GM21737 (cell line): ENCODE measurements around the gene FOXJ3.

ENCODE experiments used
- ATAC-seq: cut with Tn5 transposase; IDR thresholded peaks from one replicate; pipeline ENCODE4 v1.9.1; 2021; ENCODE audit warnings: mild to moderate bottlenecking, moderate library complexity; ENCODE audit not compliant: unreplicated experiment

The FOXJ3 gene

DNA sequence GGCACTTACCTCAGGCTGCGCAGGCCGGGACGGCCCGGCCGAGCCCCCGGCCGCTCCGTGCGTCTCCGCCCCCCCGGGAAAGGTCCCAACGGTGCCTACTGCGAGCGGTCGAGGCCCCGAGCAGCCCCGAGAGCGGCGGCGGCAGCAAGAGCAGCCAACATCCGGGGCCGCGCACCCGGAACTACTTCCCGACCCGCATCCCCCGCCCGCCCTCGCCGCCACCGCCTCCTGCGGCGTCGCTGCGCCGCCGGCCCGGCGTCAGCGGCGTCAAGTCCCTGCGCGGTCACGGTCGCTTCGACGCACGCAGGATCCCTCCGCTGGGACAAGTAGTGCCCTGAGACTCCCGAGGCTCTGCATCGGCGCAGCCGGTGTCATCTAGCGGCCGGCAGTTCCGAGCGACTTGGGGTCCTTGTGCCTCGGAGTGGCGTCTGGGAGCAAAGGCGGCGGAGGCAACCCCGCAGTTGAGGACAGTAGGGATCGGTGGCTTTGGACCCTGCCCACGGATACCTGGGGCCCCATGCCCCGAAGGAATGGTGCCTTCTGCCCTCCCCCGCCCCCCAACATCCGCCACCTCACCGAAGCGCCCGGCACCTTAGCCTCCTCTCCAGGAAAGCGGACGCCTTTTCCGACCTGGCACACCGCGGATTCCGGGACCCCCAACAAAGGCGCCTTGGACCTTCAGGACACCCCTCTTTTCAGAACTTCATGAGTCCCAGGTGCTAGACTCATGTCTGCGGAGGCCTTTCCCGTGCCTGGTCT lies at the start of gene FOXJ3:
FOXJ3 (minus strand) TSS at position 186 of the 759 bp plus-strand sequence. CDS start 24,142 bp downstream, outside the sequence.
- ATAC-seq = peak; percentile 78

DNA sequence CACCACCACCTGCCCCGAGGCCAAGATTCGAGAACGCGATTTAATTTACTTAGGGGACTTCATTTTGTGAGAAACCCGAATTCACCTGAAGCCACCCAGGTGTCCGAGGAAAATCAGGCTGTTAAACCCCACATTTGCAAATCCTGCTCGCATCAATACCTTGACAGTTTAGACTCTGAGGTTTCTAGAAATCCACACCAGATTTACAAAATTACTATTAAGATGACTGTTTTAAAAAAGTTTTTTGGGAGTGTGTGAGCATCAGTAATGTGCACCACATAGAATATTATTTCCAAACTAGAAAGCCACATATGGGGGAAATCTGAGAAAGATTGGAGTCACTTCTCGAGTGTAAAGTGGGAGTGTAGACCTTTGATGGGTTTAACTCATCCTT lies 46.2 kb upstream of the FOXJ3 start:
- no peak for ATAC-seq

DNA sequence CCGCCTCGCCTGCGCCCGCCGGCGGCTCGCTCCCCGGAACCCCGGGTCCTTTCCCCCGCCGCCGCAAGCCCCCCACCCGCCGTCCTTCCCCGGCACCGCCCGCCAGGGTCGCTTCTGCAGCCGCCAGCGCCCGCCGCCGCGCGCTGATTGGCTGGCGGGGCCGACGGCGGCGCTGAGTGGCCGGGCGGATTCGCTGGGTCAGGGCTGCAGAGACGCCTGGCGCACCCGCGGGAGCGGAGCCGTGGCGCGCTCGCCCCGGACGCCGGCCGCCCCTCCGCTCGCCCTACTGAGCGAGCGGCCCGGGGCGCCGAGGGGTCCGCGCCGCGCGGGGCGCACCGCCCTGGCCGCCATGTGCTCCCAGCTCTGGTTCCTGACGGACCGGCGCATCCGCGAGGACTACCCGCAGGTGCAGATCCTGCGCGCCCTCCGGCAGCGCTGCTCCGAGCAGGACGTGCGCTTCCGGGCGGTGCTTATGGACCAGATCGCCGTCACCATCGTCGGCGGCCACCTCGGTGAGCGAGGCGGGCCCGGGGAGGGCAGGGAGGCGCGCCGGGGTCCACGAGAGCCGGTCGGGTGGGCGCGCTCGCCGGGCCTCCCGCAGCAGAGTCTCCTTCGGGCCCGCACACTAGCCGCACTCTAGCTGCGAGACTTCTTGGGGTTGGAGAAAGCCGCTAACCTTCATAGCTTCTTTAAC lies 45.7 kb upstream of the FOXJ3 start, which contains the start of gene RIMKLA:
RIMKLA (plus strand) TSS at position 207 of the 694 bp plus-strand sequence; CDS start at position 350, 143 bp downstream.
- peak; percentile 81 for ATAC-seq

DNA sequence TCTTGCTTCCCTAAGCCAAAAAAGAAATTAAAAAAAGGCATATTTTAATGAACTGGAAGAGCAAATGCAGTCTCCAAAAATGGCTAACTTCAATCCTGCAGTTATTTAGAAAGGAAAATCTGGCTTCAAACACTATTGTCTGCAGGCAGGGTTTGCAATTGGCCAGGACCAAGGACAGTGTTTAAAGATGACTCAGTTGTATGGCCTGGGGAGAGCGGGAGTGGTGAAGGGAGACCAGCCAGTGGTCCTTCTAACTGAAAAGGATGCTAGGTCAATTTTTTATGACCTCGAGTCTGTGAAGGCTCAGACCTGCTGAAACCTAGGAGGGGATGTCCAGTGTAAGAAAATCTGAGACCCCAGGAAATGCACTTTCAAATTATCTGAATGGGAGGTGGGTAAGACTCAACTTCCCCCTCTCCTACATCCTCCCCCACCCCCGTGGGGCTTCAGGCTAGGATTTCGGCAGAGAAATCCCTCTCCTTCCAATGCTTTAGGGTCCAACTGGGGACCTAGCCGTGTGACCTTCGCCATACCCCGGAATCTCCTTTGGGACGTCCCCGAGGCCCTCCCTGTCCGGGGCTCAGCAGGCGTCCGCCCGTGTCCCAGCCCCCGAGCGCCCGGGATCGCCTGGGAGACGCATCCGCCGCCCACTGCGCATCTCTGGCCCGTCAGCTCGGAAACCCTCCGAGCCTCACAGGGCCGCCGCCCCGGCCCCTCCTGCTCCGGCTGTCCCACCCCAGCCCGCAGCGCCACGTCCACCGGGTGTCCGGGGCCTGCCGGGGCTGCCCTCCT lies 45.0 kb upstream of the FOXJ3 start:
- ATAC-seq = peak; percentile 40

DNA sequence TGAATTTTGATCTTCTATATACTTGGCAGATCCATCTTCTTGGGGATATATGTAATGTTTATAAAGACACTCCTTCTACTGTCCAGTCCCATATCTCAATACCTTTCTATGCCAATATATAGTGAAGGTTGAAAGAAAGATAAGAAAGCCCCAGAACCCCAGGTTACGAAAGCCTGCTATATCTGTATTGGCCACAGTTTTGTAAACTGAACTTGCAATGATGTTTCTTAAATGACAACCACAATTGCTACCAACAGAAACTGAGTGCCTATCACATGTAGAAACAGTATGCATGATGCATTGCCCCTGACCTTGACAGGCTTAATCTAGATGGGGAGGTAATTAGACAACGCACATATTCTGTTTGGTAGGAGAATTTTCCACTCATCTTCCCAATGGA lies 37.8 kb upstream of the FOXJ3 start:
- no peak for ATAC-seq

DNA sequence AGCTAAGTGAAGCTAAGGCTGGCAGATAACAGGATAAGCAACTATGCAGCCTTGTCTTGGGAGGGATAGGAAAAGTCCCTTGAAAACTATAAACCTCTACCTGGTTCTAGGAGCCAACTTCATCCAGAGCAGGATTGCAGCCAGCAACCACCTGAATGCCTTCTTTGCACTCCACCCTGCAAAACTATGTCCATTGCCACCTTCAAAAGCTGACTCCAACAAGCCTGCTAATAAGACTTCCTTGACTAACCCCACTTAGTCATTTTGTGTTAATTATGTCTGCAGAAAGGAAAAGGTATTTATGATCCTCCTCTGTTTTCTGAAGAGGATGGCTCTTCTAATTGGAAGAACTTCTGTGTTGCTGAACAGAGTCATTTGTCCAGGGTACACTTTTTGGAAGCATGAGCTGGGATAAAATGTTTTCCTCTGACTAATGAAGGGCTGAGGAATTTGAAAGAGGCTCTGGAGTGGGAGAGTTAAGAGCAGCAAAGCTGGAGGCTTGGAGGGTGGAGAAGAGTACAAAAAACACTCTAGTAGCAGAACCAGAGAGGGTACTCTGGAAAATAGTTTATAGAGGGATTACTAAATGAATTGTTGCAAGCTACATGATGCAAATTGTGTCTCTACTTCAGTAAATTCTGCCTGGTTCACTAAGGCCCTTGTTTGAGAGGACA lies 36.0 kb upstream of the FOXJ3 start:
- no peak for ATAC-seq

DNA sequence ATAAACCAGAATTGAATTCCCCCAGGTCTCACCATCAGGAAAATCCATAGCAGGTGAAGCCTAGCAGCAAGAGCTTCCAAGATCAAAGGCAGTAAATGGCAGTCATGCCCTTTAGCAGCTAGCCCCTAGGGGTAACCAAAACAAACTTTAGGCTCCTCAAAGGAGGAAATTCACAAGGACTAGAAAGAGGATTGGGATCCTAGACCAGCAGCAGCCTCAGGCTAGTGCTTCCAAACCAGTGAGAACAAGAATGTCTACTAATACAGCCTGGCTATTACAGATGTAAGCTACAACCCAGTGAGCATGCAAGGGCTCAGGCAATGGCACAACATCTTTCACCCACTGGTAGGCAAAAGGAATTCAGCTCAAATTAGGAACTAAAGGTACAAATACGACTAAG lies 34.4 kb upstream of the FOXJ3 start:
- ATAC-seq = no peak

DNA sequence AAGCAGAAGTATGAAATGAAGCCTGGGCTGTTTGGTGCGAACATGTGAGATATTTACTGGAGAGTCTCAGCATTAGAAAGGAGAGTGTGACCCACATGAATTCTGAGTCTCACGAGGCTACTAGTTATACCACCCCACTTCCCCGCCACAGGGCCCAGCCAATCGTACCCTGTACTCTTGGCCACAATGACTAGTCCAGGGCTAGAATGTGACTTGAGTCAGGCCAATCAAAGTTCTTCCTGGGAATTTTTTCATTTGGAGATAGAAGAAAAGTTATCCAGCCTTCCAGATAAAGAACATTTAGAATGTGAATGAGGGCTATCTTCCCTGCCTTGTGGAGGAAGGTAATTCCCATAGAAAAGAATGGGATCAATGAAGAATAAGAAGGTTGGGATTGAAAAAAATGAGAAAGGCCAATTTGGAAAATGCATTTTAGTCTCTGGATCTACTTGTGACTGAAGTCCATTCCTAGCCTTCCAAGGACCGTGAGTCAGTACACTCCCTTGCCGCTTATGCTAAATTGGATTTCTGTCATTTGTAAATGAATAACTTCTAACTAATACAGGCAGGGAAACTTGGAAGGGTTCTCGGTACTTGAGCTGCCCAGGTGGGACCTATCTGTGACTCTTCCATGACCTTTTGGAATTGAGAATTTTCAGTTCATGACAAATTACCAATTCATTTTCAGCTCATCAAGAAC lies 33.2 kb upstream of the FOXJ3 start:
- ATAC-seq = no peak

DNA sequence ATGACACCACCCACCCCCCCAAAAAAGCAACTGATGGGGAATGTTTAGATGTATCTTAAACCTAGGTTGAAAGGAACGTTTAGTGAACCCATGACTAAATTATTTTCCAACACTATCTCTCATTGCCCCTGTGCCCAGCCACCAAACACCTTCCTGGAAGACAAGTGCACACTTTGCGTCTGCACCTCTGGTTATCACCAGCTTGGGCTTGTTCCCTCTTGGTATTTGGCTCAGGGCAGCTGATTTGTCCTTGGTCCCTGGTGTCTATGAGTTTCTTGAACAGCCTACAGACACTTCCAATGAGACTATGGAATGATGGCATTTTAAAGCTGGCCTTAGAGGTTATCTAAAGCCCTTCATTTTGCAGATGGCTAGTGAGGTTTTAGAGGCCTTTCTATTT lies 30.1 kb upstream of the FOXJ3 start:
- ATAC-seq = no peak

DNA sequence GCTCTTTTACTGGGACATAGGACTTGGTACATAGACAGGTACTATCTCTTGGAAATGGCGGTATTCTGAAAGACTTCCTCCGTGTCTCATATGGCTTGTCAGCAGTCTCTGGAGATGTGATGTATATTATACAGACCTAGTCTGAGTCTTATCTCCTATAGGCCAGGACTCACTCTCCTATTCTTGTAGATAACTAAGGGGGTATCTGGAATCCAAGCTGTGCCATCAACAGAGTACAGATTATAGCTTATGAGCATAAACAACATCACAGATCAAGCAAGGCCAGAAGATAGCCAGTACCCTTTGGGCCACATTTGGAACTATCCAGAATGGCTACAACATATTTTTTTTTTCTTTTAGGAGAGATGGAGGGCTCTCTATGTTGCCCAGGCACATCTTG lies 29.5 kb upstream of the FOXJ3 start:
- no peak for ATAC-seq

DNA sequence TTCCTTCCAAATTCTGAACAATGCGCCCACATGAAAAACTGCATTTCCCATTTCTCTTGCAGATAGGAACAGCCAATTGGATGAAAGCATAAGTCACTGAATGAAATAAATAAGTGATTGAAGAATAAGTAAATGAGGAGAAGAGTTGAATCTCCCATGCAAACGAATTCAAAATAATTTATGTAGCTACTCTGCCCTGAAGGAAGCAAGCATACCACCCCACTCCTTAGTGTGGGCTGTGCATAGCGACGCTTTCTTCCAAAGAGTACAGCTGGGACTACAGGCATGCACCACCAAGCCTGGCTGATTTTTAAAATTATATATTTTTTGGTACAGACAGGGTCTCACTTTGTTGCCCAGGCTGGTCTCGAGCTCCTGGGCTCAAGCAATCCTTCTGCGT lies 29.1 kb upstream of the FOXJ3 start:
- ATAC-seq = no peak

DNA sequence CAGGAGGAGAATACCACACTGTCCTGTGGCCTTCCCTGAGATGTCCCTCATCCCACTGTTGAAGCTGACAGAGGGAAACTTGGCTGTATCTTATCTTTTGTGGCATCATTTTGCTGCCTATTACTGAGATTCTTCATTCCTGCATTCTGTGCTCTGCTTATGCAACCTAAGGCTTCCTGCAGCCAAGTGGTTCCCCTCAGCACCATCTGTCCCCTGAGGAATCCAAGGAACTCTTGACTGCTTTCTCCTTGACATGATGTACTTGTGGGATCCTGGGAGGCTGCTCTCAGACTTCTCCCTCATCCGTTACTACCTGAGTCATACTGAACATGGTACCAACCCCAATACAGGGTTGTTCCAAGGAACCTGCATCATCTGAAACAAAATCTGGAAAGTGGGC lies 24.4 kb upstream of the FOXJ3 start:
- no peak for ATAC-seq

DNA sequence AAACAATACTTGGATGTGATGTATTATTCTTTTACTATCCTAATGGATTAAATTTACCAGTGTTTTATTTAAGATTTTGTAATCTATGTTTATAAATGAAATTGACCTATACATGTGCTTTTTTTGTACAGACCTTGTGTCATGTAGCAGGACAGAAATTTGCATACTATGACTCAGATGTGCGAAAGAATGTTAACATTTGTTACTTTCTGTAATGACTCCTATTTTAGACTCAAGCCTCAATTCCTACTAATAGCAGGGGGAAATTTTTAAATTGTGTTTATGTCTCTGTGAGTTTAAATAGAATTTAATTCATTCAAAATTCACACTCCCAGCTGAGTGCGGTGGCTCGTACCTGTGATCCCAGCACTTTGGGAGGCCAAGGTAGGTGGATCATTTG lies 23.8 kb upstream of the FOXJ3 start:
- ATAC-seq = no peak

DNA sequence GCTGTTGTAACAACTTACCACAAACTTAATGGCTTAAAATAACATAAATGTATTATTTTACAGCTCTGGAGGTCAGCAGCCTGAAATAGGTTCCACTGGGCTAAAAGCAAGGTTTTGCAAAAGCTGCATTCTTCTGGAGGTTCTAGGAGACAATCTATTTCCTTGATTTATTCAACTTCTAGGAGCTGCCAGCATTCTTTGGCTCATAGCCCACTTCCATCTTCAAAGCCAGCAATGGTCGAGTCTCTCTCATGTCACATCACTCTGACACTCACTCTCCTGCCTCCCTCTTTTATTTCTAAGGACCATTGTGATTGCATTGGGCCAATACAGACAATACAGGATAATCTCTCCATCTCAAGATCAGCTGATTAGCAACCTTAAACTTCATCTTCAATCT lies 15.1 kb upstream of the FOXJ3 start:
- no peak for ATAC-seq

DNA sequence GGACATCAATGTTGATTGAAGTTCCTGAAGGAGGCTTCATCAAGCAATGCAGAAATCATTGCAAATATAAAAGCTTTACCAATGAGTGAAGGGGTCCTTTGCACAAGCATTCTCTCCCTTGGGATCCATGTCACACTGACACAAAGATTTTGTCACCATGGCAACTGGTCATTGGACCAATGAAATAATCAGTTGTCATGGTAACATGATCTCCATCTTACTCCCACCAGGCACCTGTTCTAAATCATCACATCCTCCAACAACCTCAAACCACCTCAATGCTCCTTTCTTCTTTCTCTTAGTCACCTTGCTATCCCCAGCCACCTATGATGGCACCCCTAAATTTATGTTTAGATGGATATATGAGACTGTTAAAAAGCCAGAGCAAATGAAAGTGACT lies 13.5 kb upstream of the FOXJ3 start:
- ATAC-seq = no peak

DNA sequence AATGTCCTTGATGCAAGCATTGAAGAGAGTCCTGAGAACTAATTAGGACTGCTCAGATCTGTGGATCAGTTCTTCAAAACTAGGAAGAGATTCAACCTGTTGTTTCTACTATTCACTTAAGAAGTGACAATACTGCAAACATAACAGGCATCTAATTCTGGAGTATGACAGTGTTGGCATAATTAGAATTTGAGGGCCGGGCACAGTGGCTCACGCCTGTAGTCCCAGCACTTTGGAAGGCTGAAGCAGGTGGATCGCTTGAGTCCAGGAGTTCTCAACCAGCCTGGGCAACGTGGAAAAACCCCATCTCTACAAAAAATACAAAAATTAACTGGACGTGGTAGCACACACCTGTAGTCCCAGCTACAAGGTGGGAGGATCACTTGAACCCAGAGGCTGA lies 8.0 kb upstream of the FOXJ3 start:
- no peak for ATAC-seq

DNA sequence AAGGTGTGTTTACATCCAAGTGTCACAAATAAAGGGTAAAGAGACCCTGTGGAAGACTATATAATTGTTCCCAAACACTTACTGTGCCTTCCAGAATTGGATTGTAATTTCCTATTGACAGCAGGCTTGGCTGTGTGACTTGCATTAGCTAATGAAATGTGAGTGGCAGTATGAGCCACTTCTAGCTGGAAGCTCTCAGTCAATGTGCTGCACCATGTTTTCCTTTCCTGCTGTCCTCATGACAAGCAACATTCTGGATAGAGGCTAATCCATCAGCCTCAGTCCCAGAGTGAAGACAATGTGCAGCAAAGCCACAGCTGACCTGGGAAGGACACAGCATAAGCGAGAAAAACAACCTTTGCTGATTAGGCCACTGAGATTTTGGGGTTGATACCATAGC lies 5.9 kb upstream of the FOXJ3 start:
- no peak for ATAC-seq

DNA sequence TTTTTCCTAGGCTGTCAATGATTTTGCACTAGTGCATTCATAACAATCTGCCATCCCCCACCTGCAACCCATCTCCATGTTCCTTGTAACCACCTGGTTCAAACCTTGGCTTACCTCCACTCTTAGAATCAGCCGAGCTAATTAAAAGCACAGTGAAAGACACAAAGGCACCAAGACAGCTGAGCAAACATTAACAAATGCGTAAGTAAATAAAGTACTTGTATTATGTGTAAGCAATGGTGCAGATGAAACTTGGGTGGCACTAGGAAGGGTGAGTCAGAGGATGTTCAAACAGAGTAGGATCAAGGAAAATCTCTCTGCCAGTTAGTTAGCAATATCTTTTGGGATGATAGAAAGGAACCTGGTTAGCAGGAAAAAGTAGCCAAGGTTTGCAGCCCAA lies 5.1 kb upstream of the FOXJ3 start:
- no peak for ATAC-seq

DNA sequence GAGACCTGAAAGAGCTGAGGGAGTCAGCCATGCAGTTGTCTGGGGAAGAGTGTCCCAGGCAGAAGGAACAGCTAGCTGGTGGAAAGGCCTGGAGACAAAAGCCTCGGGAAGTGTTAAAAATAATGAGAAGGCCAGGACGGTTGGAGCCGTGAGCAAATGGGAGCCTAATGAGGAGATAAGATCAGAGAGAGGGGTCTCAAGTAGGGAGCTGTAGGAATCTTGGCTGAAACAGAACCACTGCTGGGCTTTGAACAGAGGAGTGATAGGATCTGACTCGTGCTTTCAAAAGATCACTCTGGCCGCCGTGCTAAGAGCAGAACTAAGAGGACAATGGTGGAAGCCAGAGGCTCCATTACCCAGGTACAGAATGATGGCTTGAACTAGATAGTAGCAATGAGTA lies 1.9 kb upstream of the FOXJ3 start:
- ATAC-seq = no peak

DNA sequence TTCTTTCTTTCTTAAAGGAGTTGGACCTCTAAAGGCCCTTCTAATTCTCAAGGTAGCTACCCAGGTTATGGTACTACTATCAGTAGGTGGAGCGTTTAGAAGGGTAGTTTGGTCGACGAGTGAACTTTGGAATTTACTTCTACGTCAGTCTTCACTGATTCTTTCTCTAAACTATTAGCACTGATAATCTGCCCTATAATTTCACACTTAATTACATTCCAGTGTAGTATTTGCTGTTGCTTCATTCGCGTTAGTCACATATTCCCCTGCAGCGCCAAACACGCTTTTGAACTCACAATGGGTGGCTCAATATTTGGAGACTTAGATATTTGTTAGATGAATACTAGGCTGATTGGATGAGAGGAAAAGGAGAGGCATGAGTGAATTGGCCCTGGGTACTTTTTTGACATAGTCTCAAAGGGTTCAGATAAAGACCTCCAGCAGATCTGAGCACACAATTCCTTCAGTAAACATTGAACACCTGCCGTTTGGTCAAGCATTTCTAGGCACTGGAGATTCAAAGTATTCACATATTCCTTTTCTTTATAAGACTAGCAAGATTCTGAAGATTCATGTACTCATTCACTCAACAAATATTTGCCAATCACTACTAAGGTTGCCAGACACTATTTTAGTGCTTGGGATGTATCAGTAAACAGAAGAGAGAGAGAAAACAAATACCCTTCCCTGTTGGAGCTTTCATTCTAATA lies 929 bp upstream of the FOXJ3 start:
- ATAC-seq = no peak
